ENCODE data around the gene FANCI. TPM values are rescaled to one million over a fixed set of nuclear protein-coding genes. Genes with fewer than 3 reads are reported as not detected.
"Not testable (repeated sequence)": the region's sequence is repeated elsewhere in the genome, so short reads cannot be mapped to it uniquely, and the experiment has no call there.

Gene FANCI
- total RNA-seq, 1 donor from 2014 or later: 66.8 TPM

DNA sequence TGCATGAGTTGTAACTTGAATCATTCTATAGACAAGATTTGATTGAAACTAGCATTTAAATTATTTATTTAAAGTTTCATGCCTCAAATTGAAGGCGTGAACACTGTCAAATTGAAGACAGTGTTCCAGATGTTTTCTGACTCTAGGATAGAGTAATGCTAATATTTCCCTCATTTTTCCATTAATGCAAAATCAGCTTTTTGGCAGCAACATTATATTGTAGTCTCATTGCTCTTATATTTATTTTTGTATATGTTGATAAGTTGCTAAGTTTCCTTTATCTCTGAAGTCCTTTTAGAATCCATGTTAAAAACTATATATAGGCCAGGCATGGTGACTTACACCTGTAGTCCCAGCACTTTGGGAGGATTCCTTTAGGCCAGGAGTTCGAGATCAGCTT lies 4.8 kb downstream of the FANCI start:
- peaks cover 11% of the 10 kb centered on the region for H3K4me1 Mint-ChIP-seq (ENCODE audit: unreplicated experiment)
- H3K27ac Mint-ChIP-seq: no peak overlapping the region
- H3K4me3 Mint-ChIP-seq: no peak overlapping the region
- no peaks in the 10 kb centered on the region for H3K27me3 Mint-ChIP-seq
- peaks cover 19% of the 10 kb centered on the region for H3K36me3 Mint-ChIP-seq
- no peak for DNase-seq (ENCODE audit: extremely low spot score, unreplicated experiment)
- TF ChIP-seq, protein P1, sequence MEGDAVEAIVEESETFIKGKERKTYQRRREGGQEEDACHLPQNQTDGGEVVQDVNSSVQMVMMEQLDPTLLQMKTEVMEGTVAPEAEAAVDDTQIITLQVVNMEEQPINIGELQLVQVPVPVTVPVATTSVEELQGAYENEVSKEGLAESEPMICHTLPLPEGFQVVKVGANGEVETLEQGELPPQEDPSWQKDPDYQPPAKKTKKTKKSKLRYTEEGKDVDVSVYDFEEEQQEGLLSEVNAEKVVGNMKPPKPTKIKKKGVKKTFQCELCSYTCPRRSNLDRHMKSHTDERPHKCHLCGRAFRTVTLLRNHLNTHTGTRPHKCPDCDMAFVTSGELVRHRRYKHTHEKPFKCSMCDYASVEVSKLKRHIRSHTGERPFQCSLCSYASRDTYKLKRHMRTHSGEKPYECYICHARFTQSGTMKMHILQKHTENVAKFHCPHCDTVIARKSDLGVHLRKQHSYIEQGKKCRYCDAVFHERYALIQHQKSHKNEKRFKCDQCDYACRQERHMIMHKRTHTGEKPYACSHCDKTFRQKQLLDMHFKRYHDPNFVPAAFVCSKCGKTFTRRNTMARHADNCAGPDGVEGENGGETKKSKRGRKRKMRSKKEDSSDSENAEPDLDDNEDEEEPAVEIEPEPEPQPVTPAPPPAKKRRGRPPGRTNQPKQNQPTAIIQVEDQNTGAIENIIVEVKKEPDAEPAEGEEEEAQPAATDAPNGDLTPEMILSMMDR (conservative IDR thresholded peaks at IDR 0.05): no peak
- no peaks in the 10 kb centered on the region for H3K9me3 Mint-ChIP-seq

DNA sequence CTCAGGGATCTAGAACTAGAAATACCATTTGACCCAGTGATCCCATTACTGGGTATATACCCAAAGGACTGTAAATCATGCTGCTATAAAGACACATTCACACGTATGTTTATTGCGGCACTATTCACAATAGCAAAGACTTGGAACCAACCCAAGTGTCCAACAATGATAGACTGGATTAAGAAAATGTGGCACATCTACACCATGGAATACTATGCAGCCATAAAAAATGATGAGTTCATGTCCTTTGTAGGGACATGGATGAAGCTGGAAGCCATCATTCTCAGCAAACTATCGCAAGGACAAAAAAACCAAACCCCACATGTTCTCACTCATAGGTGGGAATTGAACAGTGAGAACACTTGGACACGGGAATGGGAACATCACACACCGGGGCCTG lies 6.4 kb downstream of the FANCI start:
- not testable (repeated sequence) for H3K9me3 Mint-ChIP-seq; H3K4me3 Mint-ChIP-seq; DNase-seq (ENCODE audit: extremely low spot score, unreplicated experiment); H3K27ac Mint-ChIP-seq; H3K27me3 Mint-ChIP-seq; H3K4me1 Mint-ChIP-seq (ENCODE audit: unreplicated experiment)
- peaks cover 23% of the 10 kb centered on the region for H3K36me3 Mint-ChIP-seq

DNA sequence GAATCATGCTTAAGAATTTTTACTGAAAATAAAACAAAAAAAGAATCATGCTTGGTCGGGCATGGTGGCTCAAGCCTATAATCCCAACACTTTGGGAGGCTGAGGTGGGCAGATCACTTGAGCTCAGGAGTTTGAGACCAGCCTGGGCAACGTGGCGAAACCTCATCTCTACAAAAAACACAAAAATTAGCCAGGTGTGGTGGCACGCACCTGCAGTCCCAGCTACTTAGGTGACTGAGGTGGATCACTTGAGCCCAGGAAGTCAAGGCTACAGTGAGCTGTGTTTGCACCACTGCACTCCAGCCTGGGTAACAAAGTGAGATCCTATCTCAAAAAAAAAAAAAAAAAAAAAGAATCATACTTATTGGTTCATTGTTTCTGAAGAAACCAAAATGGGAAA lies 33.5 kb downstream of the FANCI start:
- not testable (repeated sequence) for H3K27me3 Mint-ChIP-seq; H3K27ac Mint-ChIP-seq; DNase-seq (ENCODE audit: extremely low spot score, unreplicated experiment); H3K36me3 Mint-ChIP-seq; H3K4me3 Mint-ChIP-seq; H3K9me3 Mint-ChIP-seq; H3K4me1 Mint-ChIP-seq (ENCODE audit: unreplicated experiment)

DNA sequence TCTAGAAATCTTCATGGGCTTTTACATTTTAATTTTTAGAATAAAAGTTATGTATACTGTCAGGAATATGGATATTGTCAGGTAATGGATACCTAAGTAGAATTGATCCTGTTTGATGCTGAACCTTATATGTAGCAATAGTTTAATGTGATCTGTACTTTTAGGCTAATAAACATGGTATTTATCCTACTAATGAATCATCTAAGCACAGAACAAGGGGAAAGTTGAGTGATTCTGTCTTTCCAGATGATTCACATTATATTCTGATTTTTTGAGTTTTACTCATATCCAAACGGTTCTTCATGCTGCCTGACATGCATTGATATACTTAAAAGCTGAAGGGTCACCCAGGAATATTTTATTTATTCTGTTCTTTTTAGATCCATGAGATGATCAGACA lies 34.5 kb downstream of the FANCI start:
- no peaks in the 10 kb centered on the region for H3K9me3 Mint-ChIP-seq

DNA sequence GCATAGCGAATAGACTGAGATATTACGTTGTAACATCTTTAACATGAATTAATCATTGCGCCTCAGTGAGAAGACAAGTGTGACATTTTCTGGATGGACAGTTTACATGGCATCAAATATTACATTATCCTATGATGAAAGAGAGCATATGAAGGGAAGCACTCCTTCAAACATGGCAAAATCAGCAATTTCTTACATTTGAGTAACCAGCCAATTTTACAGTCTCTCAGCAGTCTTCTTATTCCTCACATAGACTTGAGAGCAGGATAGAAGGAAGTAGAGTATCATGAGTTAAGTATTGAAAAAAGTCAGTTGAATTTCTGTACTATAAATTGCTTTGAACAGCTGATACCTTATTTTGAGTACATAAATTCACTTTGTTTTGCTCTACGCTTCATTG lies 38.9 kb downstream of the FANCI start:
- H3K36me3 Mint-ChIP-seq: peaks cover 22% of the 10 kb centered on the region
- DNase-seq (ENCODE audit: extremely low spot score, unreplicated experiment): no peak
- H3K4me3 Mint-ChIP-seq: no peak overlapping the region
- no peaks in the 10 kb centered on the region for H3K9me3 Mint-ChIP-seq
- TF ChIP-seq, protein P1 (conservative IDR thresholded peaks at IDR 0.05): no peak
- H3K4me1 Mint-ChIP-seq (ENCODE audit: unreplicated experiment): no peaks in the 10 kb centered on the region
- no peak overlapping the region for H3K27ac Mint-ChIP-seq
- no peaks in the 10 kb centered on the region for H3K27me3 Mint-ChIP-seq

More for the DNA sequence above, 34.5 kb downstream of the FANCI start:
- no peaks in the 10 kb centered on the region for H3K4me1 Mint-ChIP-seq (ENCODE audit: unreplicated experiment)
- TF ChIP-seq, protein P1 (conservative IDR thresholded peaks at IDR 0.05): no peak
- H3K27ac Mint-ChIP-seq: no peak overlapping the region
- H3K4me3 Mint-ChIP-seq: no peak overlapping the region
- peaks cover 5% of the 10 kb centered on the region for H3K36me3 Mint-ChIP-seq
- no peaks in the 10 kb centered on the region for H3K27me3 Mint-ChIP-seq
- DNase-seq (ENCODE audit: extremely low spot score, unreplicated experiment): no peak

DNA sequence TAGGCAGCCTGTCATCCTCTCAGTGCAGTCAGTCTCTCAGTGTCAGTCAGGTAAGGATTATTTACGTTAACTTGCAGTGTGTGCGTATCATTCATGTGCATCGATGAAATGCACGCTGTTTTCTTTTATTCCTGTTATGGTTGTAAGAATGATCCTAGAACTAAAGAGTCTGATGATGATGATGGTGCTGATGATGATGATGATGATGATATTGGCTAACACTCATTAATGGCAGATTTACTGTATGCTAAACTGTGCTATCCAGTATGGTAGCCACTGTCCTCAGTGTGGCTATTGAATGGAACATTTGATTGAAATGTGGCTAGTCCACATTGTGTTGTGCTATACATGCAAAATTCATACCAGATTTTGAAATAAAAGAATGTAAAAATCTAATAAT lies 39.4 kb downstream of the FANCI start:
- Mint-ChIP-seq H3K9me3 (no peaks in the 10 kb centered on the region), H3K4me3 (no peak overlapping the region), H3K36me3 (peaks cover 20% of the 10 kb centered on the region), H3K27me3 (no peaks in the 10 kb centered on the region), H3K27ac (no peak overlapping the region), H3K4me1 (ENCODE audit: unreplicated experiment) (no peaks in the 10 kb centered on the region)
- DNase-seq (ENCODE audit: extremely low spot score, unreplicated experiment): no peak
- TF ChIP-seq, protein P1 (conservative IDR thresholded peaks at IDR 0.05): no peak

DNA sequence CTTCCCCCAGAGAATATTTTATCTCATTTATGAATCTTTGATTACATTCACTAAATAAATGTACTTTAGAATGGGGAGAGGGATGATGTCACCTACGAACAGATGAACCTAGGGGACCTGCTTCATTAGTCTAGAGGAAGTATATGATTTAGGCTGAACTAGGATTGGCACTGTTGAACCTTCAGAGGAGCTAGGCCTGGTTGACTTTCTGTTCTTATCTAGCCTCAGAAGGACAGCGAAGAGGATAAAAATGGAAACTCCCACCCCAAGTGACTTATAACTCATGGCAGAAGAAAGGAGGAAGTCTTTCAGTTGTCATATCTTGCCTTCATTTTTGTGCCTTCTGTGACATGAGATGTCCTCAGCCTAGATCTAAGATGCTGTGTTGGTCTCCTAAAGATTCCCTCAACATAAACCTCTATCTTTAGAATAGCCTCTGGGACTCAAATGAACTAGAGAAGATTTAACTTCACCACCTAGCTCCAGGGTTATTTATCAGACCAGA lies 48.2 kb downstream of the FANCI start:
- no peak overlapping the region for H3K27ac Mint-ChIP-seq
- TF ChIP-seq, protein P1 (conservative IDR thresholded peaks at IDR 0.05): no peak
- DNase-seq (ENCODE audit: extremely low spot score, unreplicated experiment): no peak
- no peaks in the 10 kb centered on the region for H3K4me1 Mint-ChIP-seq (ENCODE audit: unreplicated experiment)
- peaks cover 29% of the 10 kb centered on the region for H3K36me3 Mint-ChIP-seq
- no peak overlapping the region for H3K4me3 Mint-ChIP-seq
- H3K27me3 Mint-ChIP-seq: no peaks in the 10 kb centered on the region
- H3K9me3 Mint-ChIP-seq: no peaks in the 10 kb centered on the region
